IPS DF 6.9 (cell line): ENCODE measurements around the gene RNU1-3.
A peak's percentile ranks its signal among the peaks of the same experiment; 100 is the strongest.
"Not testable (repeated sequence)": the region's sequence is repeated elsewhere in the genome, so short reads cannot be mapped to it uniquely, and the experiment has no call there.

ENCODE experiments used
- DNase-seq: peaks from one replicate; pipeline ENCODE4 v3.0.0-alpha.2; 2013; ENCODE audit warnings: low read depth, low spot score
- H3K27ac ChIP-seq: one replicate; pipeline ENCODE4 v1.5.1; 2013; ENCODE audit warnings: low read length, control low read depth
- H3K27me3 ChIP-seq: 2 replicates; pipeline ENCODE4 v1.6.1; 2013; ENCODE audit warnings: mild to moderate bottlenecking, low read length; ENCODE audit not compliant: control insufficient read depth, insufficient read depth
- H3K36me3 ChIP-seq: 2 replicates; pipeline ENCODE4 v1.6.1; 2013; ENCODE audit warnings: low read length; ENCODE audit not compliant: control insufficient read depth, insufficient read depth
- H3K4me1 ChIP-seq: 2 replicates; pipeline ENCODE4 v1.6.1; 2013; ENCODE audit warnings: low read length; ENCODE audit not compliant: control insufficient read depth, insufficient read depth
- H3K4me3 ChIP-seq: 2 replicates; pipeline ENCODE4 v1.5.1; 2013; ENCODE audit warnings: mild to moderate bottlenecking, low read length
- H3K9me3 ChIP-seq: 2 replicates; pipeline ENCODE4 v1.6.1; 2013; ENCODE audit warnings: low read length, inconsistent platforms; ENCODE audit not compliant: control insufficient read depth, insufficient read depth
- WGBS: extraction: QIAGEN DNeasy Blood & Tissue Kit; methylation state at CpG from one replicate; pipeline ENCODE4 v1.1.7; 2013; ENCODE audit warnings: mixed read lengths, missing lambda C conversion rate; ENCODE audit not compliant: insufficient read length, insufficient coverage; 5-methylcytosine and 5-hydroxymethylcytosine counted together

RNU1-3 gene

GRCh38 chr1:16680366-16680765 lies 13.6 kb upstream of the RNU1-3 start:
- H3K4me1 ChIP-seq, H3K27me3 ChIP-seq, H3K4me3 ChIP-seq, DNase-seq, H3K9me3 ChIP-seq, H3K27ac ChIP-seq, H3K36me3 ChIP-seq: not testable (repeated sequence)
- no CpG with 5 or more reads among the region's 29 CpGs for WGBS

GRCh38 chr1:16677552-16678431 lies 11.0 kb upstream of the RNU1-3 start:
- Histone ChIP-seq H3K36me3 (no peaks in the 10 kb centered on the region), H3K4me1 (no peaks in the 10 kb centered on the region), H3K9me3 (no peaks in the 10 kb centered on the region), H3K27me3 (no peaks in the 10 kb centered on the region), H3K4me3 (no peak overlapping the region), H3K27ac (no peak overlapping the region)
- no CpG with 5 or more reads among the region's 34 CpGs for WGBS
- DNase-seq = peak; percentile 22

DNA sequence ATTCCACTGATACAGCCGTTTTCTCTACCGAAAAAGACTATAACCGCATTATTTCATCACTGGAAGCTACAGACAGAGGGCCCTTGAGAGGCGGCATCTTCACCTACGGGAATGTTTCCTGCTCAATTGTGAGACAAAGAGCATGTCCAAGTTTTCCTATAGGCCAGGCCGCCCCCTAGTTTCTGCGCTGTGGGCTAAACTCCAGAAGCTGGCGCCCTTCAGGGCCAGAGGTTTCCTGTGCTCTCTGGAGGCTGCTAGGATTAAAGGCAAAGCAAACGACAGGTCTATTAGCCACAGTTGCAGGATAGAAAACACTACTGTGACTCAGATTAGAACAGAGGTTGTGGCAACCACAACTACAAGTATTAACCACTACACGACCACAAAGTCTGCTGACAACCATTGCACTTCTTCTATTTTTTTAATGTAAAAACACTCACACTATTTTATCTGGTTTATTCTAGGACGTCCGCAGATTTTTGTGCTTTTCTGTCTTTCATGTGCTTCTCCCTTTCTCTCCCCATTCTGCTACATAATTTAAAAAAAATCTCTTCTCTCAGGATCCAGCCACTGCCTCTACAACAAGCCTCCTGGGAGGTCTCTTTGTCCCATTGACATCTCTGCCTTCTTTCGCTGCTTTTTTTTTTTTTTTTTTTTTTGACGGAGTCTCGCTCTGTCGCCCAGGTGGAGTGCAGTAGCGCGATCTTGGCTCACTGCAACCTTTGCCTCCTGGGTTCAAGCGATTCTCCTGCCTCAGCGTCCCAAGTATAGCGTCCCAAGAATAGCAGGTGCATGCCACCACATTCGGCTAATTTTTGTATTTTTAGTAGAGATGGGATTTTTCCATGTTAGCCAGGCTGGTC lies 10.1 kb upstream of the RNU1-3 start:
- not testable (repeated sequence) for H3K27ac ChIP-seq, H3K4me3 ChIP-seq, H3K9me3 ChIP-seq, H3K36me3 ChIP-seq, H3K4me1 ChIP-seq, DNase-seq, H3K27me3 ChIP-seq
- no CpG with 5 or more reads among the region's 22 CpGs for WGBS

DNA sequence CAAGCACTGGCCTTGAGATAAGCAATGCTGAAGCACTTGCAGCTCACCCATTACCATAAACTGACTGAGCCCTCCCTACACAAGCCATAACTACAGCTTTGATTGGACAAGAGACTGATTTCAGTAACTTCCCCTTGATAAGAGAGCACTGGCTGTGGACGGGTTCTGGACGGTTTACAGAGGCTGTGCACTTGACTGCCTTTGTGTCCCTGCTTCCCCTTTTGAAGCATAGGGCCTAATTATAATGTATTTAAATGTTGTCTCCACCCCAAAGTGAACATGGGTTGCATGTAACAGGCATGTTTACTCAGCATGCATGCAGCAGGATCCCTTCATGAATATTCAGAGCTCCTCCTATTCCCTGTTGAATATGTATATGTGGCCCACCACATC lies 8.4 kb upstream of the RNU1-3 start:
- not testable (repeated sequence) for DNase-seq, H3K9me3 ChIP-seq, H3K36me3 ChIP-seq, H3K27me3 ChIP-seq, H3K4me3 ChIP-seq, H3K4me1 ChIP-seq, H3K27ac ChIP-seq
- no CpG with 5 or more reads among the region's 2 CpGs for WGBS

- H3K27ac ChIP-seq, H3K9me3 ChIP-seq, H3K4me1 ChIP-seq, DNase-seq, H3K4me3 ChIP-seq, H3K36me3 ChIP-seq, H3K27me3 ChIP-seq: not testable (repeated sequence)
- WGBS = no CpG with 5 or more reads among the region's 5 CpGs
Observed at GRCh38 chr1:16673976-16674375, 7.2 kb upstream of the RNU1-3 start.

DNA sequence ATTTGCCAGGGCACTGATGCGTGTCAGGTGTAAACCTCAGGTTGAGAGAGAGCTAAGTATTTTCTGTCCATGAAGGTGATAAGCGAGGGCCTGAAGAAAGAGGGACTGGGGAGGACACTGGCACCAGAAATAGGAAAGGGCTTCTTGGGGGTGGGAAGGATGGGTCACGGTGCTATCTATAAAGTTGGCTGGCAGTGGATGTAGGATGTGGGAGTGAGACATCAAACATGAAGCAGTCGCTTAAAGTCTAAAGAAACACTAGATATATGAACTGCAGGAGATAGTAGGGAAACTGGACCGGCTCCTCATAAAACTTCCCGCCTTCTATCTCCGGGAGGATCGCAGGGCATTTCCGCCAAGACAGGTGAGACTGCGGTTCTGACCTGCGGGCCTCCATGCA lies 912 bp downstream of the RNU1-3 start:
- H3K27me3 ChIP-seq, DNase-seq, H3K4me3 ChIP-seq, H3K36me3 ChIP-seq, H3K27ac ChIP-seq, H3K4me1 ChIP-seq, H3K9me3 ChIP-seq: not testable (repeated sequence)
- WGBS = no CpG with 5 or more reads among the region's 11 CpGs

GRCh38 chr1:16658234-16658633 lies 8.5 kb downstream of the RNU1-3 start:
- DNase-seq, H3K27ac ChIP-seq, H3K4me1 ChIP-seq, H3K27me3 ChIP-seq, H3K9me3 ChIP-seq, H3K36me3 ChIP-seq, H3K4me3 ChIP-seq: not testable (repeated sequence)
- WGBS = no CpG with 5 or more reads among the region's 32 CpGs

GRCh38 chr1:16656981-16657683 lies 9.6 kb downstream of the RNU1-3 start:
- H3K4me3 ChIP-seq, H3K27ac ChIP-seq, H3K4me1 ChIP-seq, H3K36me3 ChIP-seq, H3K27me3 ChIP-seq, H3K9me3 ChIP-seq, DNase-seq: not testable (repeated sequence)
- WGBS = no CpG with 5 or more reads among the region's 14 CpGs

GRCh38 chr1:16656574-16656973 lies 10.2 kb downstream of the RNU1-3 start:
- not testable (repeated sequence) for H3K4me3 ChIP-seq, H3K4me1 ChIP-seq, H3K27me3 ChIP-seq, H3K36me3 ChIP-seq, DNase-seq, H3K9me3 ChIP-seq, H3K27ac ChIP-seq
- WGBS = no CpG with 5 or more reads among the region's 6 CpGs

DNA sequence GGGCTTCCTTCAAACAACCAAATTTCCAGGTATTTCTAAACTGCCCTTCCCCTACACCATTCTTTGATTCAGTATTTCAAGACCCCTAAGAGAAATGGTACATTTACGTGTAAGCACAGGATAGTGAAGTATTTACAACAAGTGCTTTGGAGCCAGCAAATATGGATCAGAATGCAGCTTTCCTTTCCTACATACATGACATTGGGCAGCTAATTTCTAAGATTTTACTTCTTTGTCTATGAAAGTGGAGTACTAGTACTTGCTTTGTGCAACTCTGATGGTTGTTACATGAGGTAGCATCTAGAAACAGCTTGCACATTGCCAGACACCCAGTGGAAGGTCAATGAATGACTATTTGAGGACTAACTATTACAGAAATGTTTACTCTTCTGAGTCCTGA lies 15.2 kb downstream of the RNU1-3 start:
- no CpG with 5 or more reads among the region's 1 CpG for WGBS
- H3K4me1 ChIP-seq, H3K9me3 ChIP-seq, H3K27me3 ChIP-seq, DNase-seq, H3K36me3 ChIP-seq, H3K27ac ChIP-seq, H3K4me3 ChIP-seq: not testable (repeated sequence)
